HG02588 (cell line): ENCODE measurements around the gene RCAN3.
"Not testable (repeated sequence)": the region's sequence is repeated elsewhere in the genome, so short reads cannot be mapped to it uniquely, and the experiment has no call there.

Experiments used
- ATAC-seq: cut with Tn5 transposase; IDR thresholded peaks from one replicate; pipeline ENCODE4 v1.9.1; 2021; ENCODE audit warnings: mild to moderate bottlenecking, moderate library complexity; ENCODE audit not compliant: unreplicated experiment

RCAN3 gene

DNA sequence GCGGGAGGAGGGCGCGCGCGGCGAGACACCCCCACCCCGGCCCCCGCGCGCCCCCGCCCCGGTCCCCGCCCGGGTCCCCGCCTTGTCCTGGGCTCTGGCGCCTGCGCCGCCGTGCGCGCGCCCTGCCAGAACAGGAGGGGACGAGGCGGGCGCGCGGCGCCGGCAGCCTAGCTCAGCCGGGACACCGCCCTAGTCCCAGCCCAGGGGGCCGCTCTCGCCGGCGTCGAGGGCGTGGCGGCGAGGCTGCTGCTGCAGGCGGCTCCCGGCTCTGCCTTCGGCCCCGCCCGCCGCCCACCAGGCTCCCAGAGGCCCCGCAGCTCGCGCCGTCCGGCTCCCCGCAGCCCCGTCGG, at the start of gene RCAN3:
RCAN3 (plus strand) TSS at position 128 of the 350 bp plus-strand sequence. CDS start 11,537 bp downstream, outside the sequence.
- no peak for ATAC-seq

DNA sequence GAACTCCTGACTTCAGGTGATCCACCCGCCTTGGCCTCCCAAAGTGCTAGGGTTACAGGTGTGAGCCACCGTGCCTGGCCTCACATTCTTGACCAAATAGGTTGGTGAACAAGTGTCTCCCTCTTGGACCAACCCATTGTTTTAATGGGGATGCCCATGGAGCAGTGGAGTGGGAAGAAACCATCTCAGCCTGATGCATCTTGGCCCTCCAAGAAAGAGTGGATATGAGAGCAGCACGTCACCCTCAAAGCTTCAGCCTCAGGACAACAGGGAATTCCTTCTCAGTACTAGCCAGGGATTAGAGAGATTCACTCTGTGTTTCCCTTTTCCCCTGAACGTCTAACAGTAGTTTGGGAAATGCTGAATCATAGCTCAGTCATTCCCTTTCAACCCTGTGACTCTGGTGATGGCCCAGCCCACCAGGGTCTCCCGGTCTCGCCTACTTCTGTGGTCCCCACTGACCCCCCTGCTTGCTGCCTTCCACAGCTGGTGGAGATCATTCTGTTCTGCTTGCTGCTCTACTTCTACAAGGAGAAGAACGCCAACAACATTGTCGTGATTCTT, 49.6 kb upstream of the RCAN3 start:
- no peak for ATAC-seq

DNA sequence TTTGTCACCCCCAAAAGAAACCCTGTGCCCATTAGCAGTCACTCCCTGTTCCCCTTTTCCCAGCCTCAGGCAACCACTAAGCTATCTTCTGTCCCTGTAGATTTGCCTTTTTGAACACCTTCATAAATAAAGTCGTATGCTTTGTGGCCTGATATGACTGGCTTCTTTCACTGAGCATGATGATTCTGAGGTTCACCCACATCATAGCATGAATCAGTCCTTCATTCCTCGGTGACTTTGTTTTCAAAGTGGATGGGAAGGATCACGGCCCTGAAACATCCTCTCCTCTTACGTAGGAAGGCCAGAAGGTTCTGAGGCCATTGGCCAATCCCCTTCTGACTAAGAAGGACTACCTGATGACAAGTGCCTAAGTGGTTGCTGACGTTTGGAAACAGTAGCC, 48.0 kb upstream of the RCAN3 start:
- no peak for ATAC-seq

DNA sequence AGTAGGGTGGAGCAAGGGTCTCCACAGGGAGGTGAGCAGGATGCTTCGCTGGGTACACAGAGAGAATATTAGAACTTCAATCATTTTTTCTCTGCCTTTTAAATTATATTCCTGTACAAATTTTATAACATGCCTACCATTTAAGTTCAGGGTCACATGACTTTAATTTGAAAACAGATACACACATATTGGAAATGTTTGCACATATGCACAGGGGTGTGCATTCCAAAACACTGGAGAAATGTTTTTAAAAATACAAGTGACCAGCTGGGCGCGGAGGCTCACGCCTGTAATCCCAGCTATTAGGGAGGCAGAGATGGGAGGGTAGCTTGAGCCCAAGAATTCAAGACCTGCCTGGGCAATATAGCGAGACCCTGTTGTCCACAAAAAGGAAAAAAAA, 47.4 kb upstream of the RCAN3 start:
- ATAC-seq = no peak

DNA sequence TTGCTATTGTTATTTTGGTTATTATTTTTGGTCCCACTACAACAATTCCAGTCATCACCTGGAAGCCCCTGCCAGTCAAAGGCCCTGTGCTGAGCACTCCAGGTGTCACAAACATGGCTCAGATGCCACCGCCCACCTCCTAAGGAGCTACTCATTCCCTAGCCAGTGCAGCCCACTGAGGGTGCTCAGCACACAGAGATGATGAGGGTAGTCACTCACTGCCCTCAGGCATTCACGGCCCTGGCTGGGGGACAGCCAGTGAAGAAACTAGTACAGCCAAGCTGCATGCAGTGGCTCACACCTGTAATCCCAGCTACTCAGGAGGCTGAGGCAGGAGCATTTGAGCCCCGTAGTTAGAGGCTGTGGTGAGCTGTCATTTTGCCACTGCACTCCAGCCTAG, 44.8 kb upstream of the RCAN3 start:
- no peak for ATAC-seq

DNA sequence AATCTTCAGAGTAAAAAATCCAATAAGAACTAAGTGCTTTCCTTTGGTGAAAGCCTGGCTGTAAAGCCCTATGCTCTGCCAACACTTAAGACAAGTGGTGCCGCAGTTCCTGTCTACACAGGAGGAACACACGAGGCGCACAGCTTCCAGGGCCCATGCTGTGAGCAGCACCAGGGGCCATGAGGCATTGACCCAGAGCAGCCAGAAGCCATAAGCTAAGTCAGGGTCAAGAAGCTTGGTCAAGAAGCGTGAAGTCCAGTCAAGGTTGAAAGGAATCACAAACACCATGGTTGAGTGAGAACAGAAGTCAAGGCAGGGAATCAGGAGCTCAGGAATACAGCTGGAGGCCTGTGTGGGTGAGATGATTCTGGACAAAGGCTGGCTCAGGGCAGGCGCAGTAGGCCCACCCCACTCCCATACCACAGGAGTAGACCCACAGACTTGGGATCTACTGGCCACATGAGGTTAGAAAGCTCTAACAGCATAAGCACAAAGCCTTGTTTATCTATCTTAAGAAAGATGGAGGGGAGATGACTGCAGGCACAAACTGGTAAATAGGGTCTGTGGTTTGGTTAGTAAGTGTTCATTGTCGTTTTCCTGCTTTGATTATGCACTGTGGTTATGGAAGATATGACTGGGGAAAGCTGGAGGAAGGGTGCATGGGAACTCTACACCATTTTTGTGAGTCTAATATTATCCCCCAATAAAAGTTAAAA, 42.9 kb upstream of the RCAN3 start:
- ATAC-seq = no peak

DNA sequence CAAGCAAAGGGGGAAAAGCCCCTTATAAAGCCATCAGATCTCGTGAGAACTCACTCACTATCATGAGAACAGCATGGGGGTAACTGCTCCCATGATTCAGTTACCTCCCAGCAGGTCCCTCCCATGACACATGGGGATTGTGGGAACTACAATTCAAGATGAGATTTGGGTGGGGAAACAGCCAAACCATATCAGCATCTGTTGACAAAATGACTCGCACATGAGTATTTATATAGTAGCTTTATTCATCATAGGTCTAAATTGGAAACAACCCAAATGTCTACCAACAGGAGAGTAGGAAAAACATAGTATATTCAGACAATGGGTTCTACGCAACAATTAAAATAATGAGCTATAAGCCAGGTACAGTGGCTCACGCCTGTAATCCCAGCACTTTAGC, 40.5 kb upstream of the RCAN3 start:
- ATAC-seq = not testable (repeated sequence)

DNA sequence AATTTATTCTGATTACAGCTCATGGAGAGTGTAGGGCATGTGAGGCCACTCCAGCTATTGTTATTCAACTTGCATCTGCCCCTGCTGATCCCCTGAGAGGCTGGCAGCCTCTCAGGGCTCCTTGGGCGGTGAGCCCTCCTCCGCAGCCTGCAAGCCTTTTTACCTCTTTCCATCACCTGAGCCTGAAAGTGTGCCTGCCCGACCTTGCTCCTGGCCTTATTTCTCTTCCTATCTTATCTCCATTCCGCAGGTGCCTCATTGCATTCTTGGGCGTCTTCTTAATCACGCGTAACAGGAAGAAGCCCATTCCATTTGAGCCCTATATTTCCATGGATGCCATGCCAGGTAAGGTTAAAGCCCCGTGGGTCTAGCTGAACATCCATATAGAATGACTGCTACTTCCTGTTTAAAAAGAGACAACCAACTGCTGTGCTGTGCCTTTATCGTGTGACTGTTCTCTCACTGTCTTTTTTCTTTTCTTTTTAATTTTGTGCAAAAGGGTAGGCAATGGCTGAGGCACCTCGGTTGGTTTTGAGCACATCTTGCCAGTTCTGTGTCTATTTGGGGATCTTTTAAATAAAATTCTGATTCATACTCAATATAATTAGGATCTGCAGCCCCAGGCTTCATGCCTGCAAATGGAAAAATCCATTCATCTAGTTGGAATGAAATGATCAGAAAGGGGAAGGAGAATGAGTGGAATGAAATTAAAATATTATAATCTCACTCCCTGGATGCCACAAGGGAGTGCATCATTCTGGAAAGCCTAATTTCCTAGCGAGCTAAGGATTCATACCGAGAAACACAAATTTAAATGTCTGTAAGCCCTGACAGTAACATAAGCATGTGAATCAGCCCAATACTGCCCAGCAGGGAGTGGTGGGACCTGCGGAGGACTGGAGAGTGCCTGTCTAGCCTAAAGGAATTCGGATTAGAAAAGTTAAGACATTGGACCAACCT, 38.6 kb upstream of the RCAN3 start:
- ATAC-seq = no peak

DNA sequence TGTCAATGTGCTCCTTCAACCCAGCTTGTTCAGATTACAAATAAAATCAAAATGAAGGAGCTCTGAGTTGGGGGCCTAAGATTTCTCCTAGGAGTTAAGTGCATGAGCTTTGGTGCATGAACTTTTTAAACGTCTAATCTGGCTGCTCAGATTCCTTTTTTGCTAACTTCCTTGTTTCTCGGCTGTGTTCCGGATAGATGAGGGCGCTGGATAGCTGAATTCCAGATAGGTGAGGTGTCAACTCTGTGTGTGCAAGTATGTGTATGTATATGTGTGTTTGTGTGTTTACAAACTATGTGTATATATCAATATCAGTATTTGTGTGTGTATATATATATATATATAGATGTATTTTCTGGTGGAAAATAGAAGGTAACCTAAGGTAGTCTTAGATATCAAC, 37.5 kb upstream of the RCAN3 start:
- ATAC-seq = no peak

DNA sequence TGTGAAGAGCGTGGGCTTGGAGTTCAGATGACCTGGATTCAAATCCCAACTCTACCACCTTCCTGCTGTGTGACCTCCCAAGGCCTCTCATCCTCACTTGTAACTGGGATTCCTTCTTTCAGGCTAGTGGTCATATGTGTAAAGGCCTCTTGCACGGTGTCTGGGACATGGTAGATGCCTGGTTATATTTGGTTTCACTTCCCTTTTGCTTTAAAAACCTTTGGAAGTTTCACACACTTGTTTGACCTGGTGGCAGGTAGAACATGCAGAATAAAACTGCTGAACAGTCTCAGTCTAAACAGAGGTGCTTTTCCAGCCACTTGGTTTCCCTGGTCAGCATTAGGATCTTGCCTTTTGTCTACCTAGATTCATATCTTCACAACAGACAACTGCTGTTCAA, 37.0 kb upstream of the RCAN3 start:
- no peak for ATAC-seq

DNA sequence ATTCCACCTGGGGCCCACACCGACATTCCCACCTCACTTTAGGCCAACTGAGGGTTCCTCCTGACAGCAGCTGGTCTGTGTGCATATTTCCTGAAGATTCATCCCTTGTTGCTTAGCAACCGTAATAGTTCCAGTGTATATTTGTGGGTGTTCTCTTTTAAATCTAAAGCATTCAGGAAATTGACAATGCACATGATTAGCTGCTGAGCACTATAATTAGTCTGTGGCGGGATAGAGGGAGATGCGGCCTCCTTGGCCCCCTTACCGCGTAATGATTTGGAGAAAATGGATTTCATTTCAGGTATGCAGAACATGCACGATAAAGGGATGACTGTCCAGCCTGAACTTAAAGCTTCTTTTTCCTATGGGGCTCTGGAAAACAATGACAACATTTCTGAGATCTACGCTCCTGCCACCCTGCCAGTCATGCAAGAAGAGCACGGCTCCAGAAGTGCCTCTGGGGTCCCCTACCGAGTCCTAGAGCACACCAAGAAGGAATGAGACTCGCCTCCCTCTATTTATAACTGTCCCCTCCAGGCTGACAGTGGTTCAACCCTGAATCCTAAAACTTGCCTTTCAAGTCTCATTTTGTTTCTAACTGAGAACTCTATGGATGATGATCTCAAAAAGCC, 33.8 kb upstream of the RCAN3 start:
- no peak for ATAC-seq

DNA sequence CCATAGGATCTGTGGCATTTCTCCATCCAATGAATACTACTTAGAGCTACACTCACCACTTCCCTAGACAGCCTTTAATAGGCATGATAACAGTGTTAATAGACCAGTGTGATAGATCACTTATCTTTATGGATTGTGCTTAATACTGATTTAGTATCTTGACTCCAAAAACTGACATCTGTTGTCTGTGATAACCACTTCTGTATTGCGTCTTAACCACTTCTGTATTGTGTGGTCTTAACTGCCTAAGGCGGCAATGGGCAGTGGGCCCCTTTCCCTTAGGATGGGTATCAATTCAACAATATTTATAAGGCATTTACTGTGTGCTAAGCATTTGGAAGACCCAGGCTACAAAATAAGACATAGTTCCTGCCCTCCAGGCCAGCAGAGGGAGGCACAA, 32.0 kb upstream of the RCAN3 start:
- no peak for ATAC-seq

DNA sequence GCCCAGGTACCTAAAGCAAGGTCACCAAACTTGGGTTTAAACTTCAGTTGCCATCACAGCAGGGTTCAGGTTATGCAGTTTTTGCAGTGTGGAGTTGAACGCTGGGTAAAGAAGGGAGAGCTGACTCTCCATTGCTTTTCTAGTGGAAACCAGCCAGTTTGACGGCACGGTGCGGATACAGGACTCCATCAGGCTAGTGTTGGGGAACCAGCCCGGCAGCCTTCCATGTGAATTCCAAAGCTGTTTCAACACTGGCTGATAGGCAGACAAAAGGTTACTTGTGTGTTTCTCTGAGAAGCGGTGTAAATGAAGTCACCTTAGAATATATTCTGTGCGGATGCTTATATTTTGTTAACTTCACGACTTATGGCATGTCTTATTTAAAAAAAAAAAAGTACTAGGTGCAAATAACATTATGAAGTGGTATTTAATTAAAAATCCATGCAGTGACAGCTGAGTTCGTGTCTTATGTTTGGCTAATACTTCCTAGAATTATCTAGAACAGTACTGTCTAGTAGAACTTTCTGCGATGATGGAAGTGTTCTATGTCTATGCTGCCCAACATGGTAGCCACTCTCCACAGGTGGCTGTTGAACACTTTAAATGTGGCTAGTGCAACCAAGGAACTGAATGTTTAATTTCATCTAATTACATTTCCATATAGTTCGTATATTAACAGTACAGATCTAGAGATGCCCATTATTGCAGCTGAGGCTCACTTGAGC, 29.9 kb upstream of the RCAN3 start:
- no peak for ATAC-seq

DNA sequence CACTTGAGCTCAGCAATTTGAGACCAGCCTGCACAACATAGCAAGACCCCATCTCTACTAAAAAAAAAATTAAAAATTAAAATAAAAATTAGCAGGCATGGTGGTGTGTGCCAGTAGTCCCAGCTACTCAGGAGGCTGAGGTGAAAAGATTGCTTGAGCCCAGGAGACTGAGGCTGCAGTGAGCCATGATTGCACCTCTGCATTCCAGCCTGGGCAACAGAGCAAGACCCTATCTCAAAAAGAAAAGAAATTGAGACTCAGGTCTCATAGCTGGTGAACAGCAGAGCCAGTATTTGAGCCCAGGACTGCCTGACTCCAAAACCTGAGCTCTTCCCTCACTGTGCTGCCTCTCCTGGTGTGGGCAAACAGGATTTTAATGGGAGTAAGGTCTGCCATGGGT, 28.4 kb upstream of the RCAN3 start:
- no peak for ATAC-seq

DNA sequence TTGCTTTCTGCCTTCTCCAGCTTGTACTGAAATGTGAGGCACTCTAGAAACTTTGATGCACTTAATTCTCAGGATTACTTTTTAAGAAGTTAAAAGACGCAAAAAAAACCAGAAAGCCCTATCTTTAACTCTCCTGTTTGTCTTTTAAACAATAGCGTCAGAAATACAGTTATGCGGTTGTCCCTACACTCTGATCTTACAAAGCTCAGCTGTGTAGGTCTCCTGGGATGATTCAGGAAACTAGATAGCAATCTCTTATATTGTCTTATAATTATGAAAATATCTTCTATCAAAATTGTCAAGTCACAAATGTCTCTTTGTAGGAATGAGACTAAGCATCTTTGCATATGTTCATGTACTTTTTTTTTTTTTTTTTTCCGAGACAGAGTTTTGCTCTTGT, 26.9 kb upstream of the RCAN3 start:
- no peak for ATAC-seq

DNA sequence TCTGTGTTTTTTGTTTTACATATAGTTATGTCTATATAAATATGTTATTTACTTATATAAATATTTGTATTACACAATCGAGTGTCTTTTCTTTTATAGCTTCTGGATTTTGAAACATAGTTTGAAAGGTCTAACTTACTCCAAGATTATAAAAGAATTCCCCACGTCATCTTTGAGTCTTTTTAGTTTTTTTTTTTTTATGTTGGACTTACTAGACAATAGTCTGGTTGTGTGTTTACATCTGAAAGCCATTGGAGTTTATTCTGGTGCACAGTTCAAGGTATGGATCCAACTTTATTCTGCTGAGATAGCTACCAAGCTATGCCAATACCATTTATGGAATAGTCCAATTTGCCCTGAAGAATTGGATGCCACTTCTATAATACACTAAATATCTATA, 26.1 kb upstream of the RCAN3 start:
- no peak for ATAC-seq

DNA sequence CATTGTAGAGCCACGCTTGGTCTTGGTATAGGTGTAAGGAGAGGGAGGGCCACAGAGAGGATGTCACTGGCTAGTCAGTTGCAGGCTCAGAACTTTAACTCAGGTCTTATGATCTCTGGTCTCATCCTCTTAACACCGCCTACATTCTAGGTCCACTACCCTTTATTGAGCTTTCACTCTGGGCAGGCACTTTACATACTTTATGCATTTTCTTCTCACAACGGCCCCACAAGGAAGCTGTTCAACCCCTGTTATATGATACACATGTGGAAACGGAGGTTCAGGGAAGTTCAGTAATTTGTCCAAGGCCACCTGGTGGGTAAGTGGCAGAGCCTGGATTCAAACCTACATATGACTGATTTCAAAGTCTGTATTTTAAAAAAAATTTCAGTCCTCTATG, 25.3 kb upstream of the RCAN3 start:
- ATAC-seq = no peak

DNA sequence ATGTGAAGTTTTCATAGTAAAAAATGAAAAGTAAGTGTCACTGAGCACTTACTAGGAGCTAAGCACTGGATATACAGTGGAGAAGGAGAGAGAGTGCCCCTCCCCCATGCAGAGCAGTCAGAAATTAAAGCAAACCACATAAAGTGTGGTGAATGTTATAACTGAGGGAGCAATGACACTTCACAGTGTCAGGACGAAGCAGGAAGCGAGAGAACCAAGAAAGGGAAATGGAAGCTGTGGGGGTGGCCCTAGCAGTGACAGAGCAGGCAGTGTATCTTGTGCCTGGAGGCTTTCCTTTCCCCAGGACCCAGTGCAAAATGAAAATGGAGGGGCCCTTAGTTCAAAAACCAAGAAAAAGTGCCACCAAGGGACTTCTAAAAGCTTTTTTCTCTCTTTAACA, 21.5 kb upstream of the RCAN3 start:
- ATAC-seq = no peak

DNA sequence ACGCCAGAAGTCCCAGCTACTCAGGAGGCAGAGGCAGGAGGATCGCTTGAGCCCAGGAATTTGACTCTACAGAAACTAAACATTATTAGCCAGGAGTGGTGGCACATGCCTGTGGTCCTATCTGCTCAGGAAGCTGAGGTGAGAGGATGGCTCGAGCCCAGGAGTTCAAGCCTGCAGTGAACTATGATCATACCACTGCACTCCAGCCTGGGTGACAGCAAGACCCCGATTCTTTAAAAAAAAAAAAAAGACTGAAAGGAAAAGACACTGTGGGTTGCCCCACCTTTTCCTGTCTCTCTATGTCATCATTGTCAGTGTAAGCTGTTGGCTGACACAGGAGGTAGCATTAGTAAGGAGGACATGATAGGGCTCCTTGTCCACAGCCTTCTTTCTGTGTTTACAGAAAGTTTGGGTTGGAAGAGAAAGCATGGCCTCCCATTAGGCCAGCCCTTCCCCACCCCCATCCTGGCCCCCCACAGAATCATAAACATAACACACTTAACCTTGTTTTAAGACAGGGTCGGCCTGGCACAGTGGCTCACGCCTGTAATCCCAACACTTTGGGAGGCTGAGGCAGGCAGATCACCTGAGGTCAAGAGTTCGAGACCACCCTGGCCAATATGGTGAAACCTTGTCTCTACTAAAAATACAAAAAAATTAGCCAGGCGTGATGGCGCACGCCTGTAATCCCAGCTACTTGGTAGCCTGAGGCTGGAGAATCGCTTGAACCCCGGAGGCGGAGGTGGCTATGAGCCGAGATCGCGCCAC, 20.6 kb upstream of the RCAN3 start:
- no peak for ATAC-seq

DNA sequence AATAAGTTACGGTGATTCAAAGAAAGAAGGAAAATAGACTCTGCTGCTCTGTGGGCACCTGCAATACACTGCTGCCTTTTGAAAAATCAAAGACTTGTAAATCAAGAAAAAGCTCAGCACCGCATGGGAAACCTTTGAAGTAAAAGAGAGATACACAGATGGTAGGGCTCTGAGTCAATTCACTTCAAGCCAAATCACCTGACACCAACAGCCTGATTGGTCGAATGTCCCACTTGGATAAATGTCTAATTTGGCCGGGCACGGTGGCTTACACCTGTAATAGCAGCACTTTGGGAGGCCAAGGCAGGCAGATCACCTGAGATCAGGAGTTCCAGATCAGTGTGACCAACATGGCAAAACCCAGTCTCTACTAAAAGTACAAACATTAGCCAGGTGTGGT, 19.2 kb upstream of the RCAN3 start:
- ATAC-seq = no peak
